Nephron (organoid): Measurements from ENCODE around the gene SESTD1.
A peak's percentile ranks its signal among the peaks of the same experiment; 100 is the strongest.

Source experiments
- H3K27ac Mint-ChIP-seq, 3 experiments: 2 replicates each; pipeline ENCODE4 v1.8.0; 2020; ENCODE audit warnings: mixed read lengths in 3 of 3, mild to moderate bottlenecking in 2 of 3, moderate library complexity in 1 of 3
- H3K27me3 Mint-ChIP-seq: 2 replicates; pipeline ENCODE4 v1.8.0; 2021; ENCODE audit warnings: low read depth, mild to moderate bottlenecking, moderate library complexity, mixed read lengths
- H3K36me3 Mint-ChIP-seq: 2 replicates; pipeline ENCODE4 v1.8.0; 2020; ENCODE audit warnings: low read depth, mixed read lengths
- H3K4me1 Mint-ChIP-seq: 2 replicates; pipeline ENCODE4 v1.8.0; 2020; ENCODE audit warnings: mixed read lengths
- H3K4me3 Mint-ChIP-seq, 3 experiments: 2 replicates each; pipeline ENCODE4 v1.8.0; 2020; ENCODE audit warnings: mild to moderate bottlenecking in 3 of 3, mixed read lengths in 3 of 3, moderate library complexity in 2 of 3
- H3K9me3 Mint-ChIP-seq: 2 replicates; pipeline ENCODE4 v1.8.0; 2020; ENCODE audit warnings: mixed read lengths
- TF ChIP-seq, protein P1 (sequence below), 3 experiments: fragments of 200-600 bp; sonication (generic); IDR thresholded peaks; one replicate each; pipeline ENCODE4 v1.5.0; 2021; ENCODE audit warnings: antibody characterized with exemption in 3 of 3; ENCODE audit not compliant: unreplicated experiment in 3 of 3

The SESTD1 gene

GRCh38 chr2:179272406-179273192 lies 8.0 kb upstream of the SESTD1 start:
- H3K27ac Mint-ChIP-seq, result peak overlapping the region in 2 of 3 experiments; percentile 4 to 56
- TF ChIP-seq, protein P1, sequence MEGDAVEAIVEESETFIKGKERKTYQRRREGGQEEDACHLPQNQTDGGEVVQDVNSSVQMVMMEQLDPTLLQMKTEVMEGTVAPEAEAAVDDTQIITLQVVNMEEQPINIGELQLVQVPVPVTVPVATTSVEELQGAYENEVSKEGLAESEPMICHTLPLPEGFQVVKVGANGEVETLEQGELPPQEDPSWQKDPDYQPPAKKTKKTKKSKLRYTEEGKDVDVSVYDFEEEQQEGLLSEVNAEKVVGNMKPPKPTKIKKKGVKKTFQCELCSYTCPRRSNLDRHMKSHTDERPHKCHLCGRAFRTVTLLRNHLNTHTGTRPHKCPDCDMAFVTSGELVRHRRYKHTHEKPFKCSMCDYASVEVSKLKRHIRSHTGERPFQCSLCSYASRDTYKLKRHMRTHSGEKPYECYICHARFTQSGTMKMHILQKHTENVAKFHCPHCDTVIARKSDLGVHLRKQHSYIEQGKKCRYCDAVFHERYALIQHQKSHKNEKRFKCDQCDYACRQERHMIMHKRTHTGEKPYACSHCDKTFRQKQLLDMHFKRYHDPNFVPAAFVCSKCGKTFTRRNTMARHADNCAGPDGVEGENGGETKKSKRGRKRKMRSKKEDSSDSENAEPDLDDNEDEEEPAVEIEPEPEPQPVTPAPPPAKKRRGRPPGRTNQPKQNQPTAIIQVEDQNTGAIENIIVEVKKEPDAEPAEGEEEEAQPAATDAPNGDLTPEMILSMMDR (IDR thresholded peaks at IDR 0.05; ENCODE audit: unreplicated experiment in 3 of 3), result no peak
- H3K9me3 Mint-ChIP-seq, result no peaks in the 10 kb centered on the region
- H3K27me3 Mint-ChIP-seq, result peaks cover 7% of the 10 kb centered on the region
- H3K4me1 Mint-ChIP-seq, result peaks cover 29% of the 10 kb centered on the region
- no peak overlapping the region for H3K4me3 Mint-ChIP-seq
- no peaks in the 10 kb centered on the region for H3K36me3 Mint-ChIP-seq

GRCh38 chr2:179270689-179271088 lies 6.1 kb upstream of the SESTD1 start:
- H3K9me3 Mint-ChIP-seq, result no peaks in the 10 kb centered on the region
- no peaks in the 10 kb centered on the region for H3K36me3 Mint-ChIP-seq
- no peak overlapping the region for H3K27ac Mint-ChIP-seq
- H3K4me1 Mint-ChIP-seq, result peaks cover 29% of the 10 kb centered on the region
- H3K4me3 Mint-ChIP-seq, result no peak overlapping the region
- TF ChIP-seq, protein P1 (IDR thresholded peaks at IDR 0.05; ENCODE audit: unreplicated experiment in 3 of 3), result no peak
- H3K27me3 Mint-ChIP-seq, result peaks cover 9% of the 10 kb centered on the region

DNA sequence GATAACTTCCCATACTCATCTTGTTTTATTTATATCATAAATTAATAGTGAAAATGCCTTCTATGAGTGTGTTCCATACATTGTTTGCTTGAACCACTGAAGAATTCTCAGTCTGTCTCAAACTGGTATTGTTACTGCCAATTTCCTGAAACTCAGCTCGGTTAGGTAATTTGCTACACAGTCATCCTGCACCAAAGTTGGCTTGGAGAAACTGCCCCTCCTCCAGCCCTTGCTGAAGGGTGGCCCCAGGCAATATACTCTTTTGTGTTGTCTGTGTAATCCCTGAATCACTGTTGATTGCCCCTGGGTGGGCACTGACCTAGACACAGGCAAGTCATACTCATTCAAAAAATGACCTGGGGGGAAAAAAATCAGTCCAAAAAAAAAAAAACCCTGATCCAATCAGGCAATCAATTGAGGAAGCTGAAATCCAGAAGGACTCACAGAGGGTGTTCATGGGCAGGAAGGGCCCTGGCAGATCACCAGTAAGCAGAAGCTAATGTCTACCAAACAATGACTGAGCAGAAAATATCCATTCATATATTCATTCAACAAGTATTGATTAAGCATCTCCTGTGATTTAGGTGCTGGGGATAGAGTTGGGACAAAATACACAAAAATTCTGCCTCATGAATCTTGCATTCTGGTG lies 3.8 kb upstream of the SESTD1 start:
- TF ChIP-seq, protein P1 (IDR thresholded peaks at IDR 0.05; ENCODE audit: unreplicated experiment in 3 of 3), result no peak
- Mint-ChIP-seq H3K9me3 (no peaks in the 10 kb centered on the region), H3K27ac (no peak overlapping the region), H3K36me3 (no peaks in the 10 kb centered on the region), H3K27me3 (peaks cover 17% of the 10 kb centered on the region), H3K4me1 (peaks cover 14% of the 10 kb centered on the region), H3K4me3 (no peak overlapping the region)

GRCh38 chr2:179266271-179266670 lies 1.6 kb upstream of the SESTD1 start:
- peak overlapping the region; percentile 73 to 84 (median 81) for H3K4me3 Mint-ChIP-seq
- TF ChIP-seq, protein P1 (IDR thresholded peaks at IDR 0.05; ENCODE audit: unreplicated experiment in 3 of 3), result no peak
- no peaks in the 10 kb centered on the region for H3K36me3 Mint-ChIP-seq
- peaks cover 17% of the 10 kb centered on the region for H3K27me3 Mint-ChIP-seq
- peaks cover 22% of the 10 kb centered on the region for H3K4me1 Mint-ChIP-seq
- no peaks in the 10 kb centered on the region for H3K9me3 Mint-ChIP-seq
- H3K27ac Mint-ChIP-seq, result peak overlapping the region; percentile 29 to 68 (median 34)

DNA sequence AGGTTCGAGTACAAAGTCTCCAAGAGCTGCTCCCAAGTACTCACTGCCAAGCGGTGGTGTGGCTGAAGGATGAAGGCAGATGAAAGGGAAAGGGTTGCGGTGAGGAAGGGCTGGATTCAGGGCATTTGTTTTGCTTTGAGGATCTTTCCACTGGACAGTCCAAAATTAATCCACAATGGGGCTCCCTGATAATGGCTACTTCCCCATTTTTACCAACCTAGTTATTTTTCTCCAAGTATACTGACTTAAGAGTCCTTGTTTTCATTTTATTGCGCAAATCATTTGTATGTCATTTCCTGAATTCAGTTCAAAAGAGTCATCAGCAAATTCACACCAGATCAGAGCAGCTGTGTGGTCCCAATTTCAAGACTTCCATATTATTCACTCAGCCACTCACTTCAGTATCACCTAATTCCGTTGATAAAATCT lies 464 bp upstream of the SESTD1 start:
- TF ChIP-seq, protein P1 (IDR thresholded peaks at IDR 0.05; ENCODE audit: unreplicated experiment in 3 of 3), result no peak
- H3K4me1 Mint-ChIP-seq, result peaks cover 30% of the 10 kb centered on the region
- peak overlapping the region; percentile 34 to 68 (median 68) for H3K27ac Mint-ChIP-seq
- peak overlapping the region; percentile 73 to 84 (median 81) for H3K4me3 Mint-ChIP-seq
- H3K36me3 Mint-ChIP-seq, result peaks cover 3% of the 10 kb centered on the region
- H3K9me3 Mint-ChIP-seq, result no peaks in the 10 kb centered on the region
- peaks cover 17% of the 10 kb centered on the region for H3K27me3 Mint-ChIP-seq
